NCI-H2107 treated with DMSO at 0.1 percent for 48 hours (cell line): ENCODE results near the gene WBP1L.
"Not testable (repeated sequence)": the region's sequence is repeated elsewhere in the genome, so short reads cannot be mapped to it uniquely, and the experiment has no call there.

Experiments used
- DNase-seq: peaks from one replicate; lab custom pipeline; 2025; ENCODE audit not compliant: unreplicated experiment; lab: John Stamatoyannopoulos, UW

WBP1L gene

GRCh38 chr10:102832987-102833386 lies 89.2 kb downstream of the WBP1L start:
- DNase-seq, result no peak

- no peak for DNase-seq
These were observed 90.4 kb downstream of the WBP1L start for GRCh38 chr10:102834143-102834542.

GRCh38 chr10:102835007-102835482 lies 91.3 kb downstream of the WBP1L start:
- peak; percentile 60 for DNase-seq

GRCh38 chr10:102837230-102837721 lies 93.5 kb downstream of the WBP1L start, which contains the start of gene CYP17A1:
Gene CYP17A1, minus strand, starts transcription at chr10:102837413. Its CDS starts 52 bp downstream, at chr10:102837361.
- no peak for DNase-seq

- not testable (repeated sequence) for DNase-seq
These were observed 94.7 kb downstream of the WBP1L start for GRCh38 chr10:102838276-102838927.

GRCh38 chr10:102841827-102842345 lies 98.1 kb downstream of the WBP1L start:
- DNase-seq, result no peak

- not testable (repeated sequence) for DNase-seq
These were observed 99.4 kb downstream of the WBP1L start for GRCh38 chr10:102843139-102843538.

GRCh38 chr10:102844190-102844776 lies 100.5 kb downstream of the WBP1L start:
- not testable (repeated sequence) for DNase-seq

- DNase-seq, result no peak
These were observed 101.7 kb downstream of the WBP1L start for GRCh38 chr10:102845352-102845902.

GRCh38 chr10:102850025-102850518 lies 106.3 kb downstream of the WBP1L start:
- DNase-seq, result no peak

GRCh38 chr10:102853237-102853636 lies 109.5 kb downstream of the WBP1L start:
- DNase-seq, result not testable (repeated sequence)

GRCh38 chr10:102855731-102856436 lies 112.1 kb downstream of the WBP1L start:
- DNase-seq, result not testable (repeated sequence)

GRCh38 chr10:102856758-102857424 lies 113.1 kb downstream of the WBP1L start:
- DNase-seq, result no peak

- no peak for DNase-seq
These were observed 116.2 kb downstream of the WBP1L start for GRCh38 chr10:102859911-102860310.

GRCh38 chr10:102863660-102864059 lies 119.9 kb downstream of the WBP1L start:
- DNase-seq, result no peak

- DNase-seq, result no peak
These were observed 121.9 kb downstream of the WBP1L start for GRCh38 chr10:102865620-102866019.
